ENCODE results near the gene AK9. TPM values are rescaled to one million over a fixed set of nuclear protein-coding genes. Genes with fewer than 3 reads are reported as not detected.

Gene AK9
- polyA plus RNA-seq, 1 of the 3 experiments (the other 2 are of a cell fraction): 0.76 TPM

GRCh38 chr6:109696355-109696754 is 5.4 kb upstream of the AK9 start:
- H3K4me2 ChIP-seq: no peak overlapping the region
- ChIA-PET CTCF (interaction anchor here (1.0 to 5.1 kb wide), 3 partner anchors 9 to 347 kb away, joined by 3 to 35 read pairs (median 19); no protein-coding TSS in a partner anchor), POLR2A (no interaction called here)
- H3K4me3 ChIP-seq (ENCODE audit: low read depth in 2 of 2, low read length in 1 of 2): no peak overlapping the region
- TF ChIP-seq FOXJ3 (CRISPR knock-in tag; IDR thresholded peaks at IDR 0.05) (no peak), REST (IDR thresholded peaks at IDR 0.05; ENCODE audit: low read depth, low read length) (no peak), JUND (IDR thresholded peaks at IDR 0.05) (no peak), ELF1 (IDR thresholded peaks at IDR 0.05) (no peak), SIN3A (IDR thresholded peaks at IDR 0.05; ENCODE audit: borderline replicate concordance, low read depth, low read length) (no peak), RCOR1 (IDR thresholded peaks at IDR 0.05; ENCODE audit: low read length) (no peak), YY1 (IDR thresholded peaks at IDR 0.05; ENCODE audit: low read depth) (no peak), TAF1 (IDR thresholded peaks at IDR 0.05; ENCODE audit: borderline replicate concordance, low read depth, low read length) (no peak), NFIC (IDR thresholded peaks at IDR 0.05; ENCODE audit: borderline replicate concordance) (no peak), GABPA (IDR thresholded peaks at IDR 0.05; ENCODE audit: low read depth) (no peak), POLR2AphosphoS5 (IDR thresholded peaks at IDR 0.05; ENCODE audit: low read depth, low read length) (no peak), MEF2A (IDR thresholded peaks at IDR 0.05; ENCODE audit: borderline replicate concordance, low read depth) (no peak), FOSL2 (IDR thresholded peaks at IDR 0.05; ENCODE audit: borderline replicate concordance, low read depth) (no peak), USF1 (IDR thresholded peaks at IDR 0.05; ENCODE audit: borderline replicate concordance, low read depth) (no peak), USF2 (IDR thresholded peaks at IDR 0.05; ENCODE audit: borderline replicate concordance, low read depth, low read length) (no peak), FOXM1 (IDR thresholded peaks at IDR 0.05; ENCODE audit: low read depth) (no peak), EZH2phosphoT487 (IDR thresholded peaks at IDR 0.05; ENCODE audit: borderline replicate concordance, low read depth) (no peak)
- TF ChIP-seq, protein P1, sequence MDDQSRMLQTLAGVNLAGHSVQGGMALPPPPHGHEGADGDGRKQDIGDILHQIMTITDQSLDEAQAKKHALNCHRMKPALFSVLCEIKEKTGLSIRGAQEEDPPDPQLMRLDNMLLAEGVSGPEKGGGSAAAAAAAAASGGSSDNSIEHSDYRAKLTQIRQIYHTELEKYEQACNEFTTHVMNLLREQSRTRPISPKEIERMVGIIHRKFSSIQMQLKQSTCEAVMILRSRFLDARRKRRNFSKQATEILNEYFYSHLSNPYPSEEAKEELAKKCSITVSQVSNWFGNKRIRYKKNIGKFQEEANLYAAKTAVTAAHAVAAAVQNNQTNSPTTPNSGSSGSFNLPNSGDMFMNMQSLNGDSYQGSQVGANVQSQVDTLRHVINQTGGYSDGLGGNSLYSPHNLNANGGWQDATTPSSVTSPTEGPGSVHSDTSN (IDR thresholded peaks at IDR 0.05): no peak
- TF ChIP-seq, protein P2, sequence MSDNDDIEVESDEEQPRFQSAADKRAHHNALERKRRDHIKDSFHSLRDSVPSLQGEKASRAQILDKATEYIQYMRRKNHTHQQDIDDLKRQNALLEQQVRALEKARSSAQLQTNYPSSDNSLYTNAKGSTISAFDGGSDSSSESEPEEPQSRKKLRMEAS (IDR thresholded peaks at IDR 0.05; ENCODE audit: low read depth): no peak
- H3K4me1 ChIP-seq (ENCODE audit: control insufficient read depth in 1 of 2, insufficient read depth in 2 of 2, low read depth in 1 of 2, low read length in 1 of 2): peaks cover 0 to 3% of the 10 kb centered on the region in 2 experiments; a peak in 3 of 4 replicates
- no peaks in the 10 kb centered on the region for H3K27me3 ChIP-seq (ENCODE audit: insufficient read depth)
- H3K9me2 ChIP-seq: no peaks in the 10 kb centered on the region
- WGBS (ENCODE audit: low lambda C conversion rate): 80% methylated on average over 5 of the region's 5 CpGs
- no peak overlapping the region for H2AFZ ChIP-seq (ENCODE audit: low read depth)
- DNase-seq: no peak
- no peaks in the 10 kb centered on the region for H3F3A ChIP-seq (replicated peaks; ENCODE audit: insufficient read depth)
- H3K36me3 ChIP-seq (replicated peaks in 1 of 2; ENCODE audit: control insufficient read depth in 1 of 2, insufficient read depth in 2 of 2, low read length in 1 of 2): peaks cover 0 to 4% of the 10 kb centered on the region in 2 experiments
- no peak overlapping the region for H3K9ac ChIP-seq
- no peaks in the 10 kb centered on the region for H4K20me1 ChIP-seq (ENCODE audit: insufficient read depth)
- no peaks in the 10 kb centered on the region for H3K79me2 ChIP-seq (ENCODE audit: insufficient read depth)
- no peaks in the 10 kb centered on the region for H3K9me3 ChIP-seq
- H3K27ac ChIP-seq (ENCODE audit: low read depth in 2 of 2, low read length in 1 of 2): no peak overlapping the region
